Myocyte (in vitro differentiated cells): Measurements from ENCODE around the gene ADAMTS16. TPM values are rescaled to one million over a fixed set of nuclear protein-coding genes. Genes with fewer than 3 reads are reported as not detected.

Source experiments
- DNase-seq: peaks from one replicate; pipeline ENCODE4 v3.0.0-alpha.2; 2012; ENCODE audit warnings: low read depth
- total RNA-seq: library from RNA; depleted of rRNA; stranded (reverse); fragments of >200 nt; gene quantifications from 2 replicates; pipeline ENCODE4 v1.2.3, GENCODE V29; 2014

ADAMTS16 gene
- total RNA-seq, 1 donor from 2014 or later: 0.75 TPM

GRCh38 chr5:5220901-5221631 is 80.9 kb downstream of the ADAMTS16 start:
- DNase-seq: peak; percentile 68

- peak; percentile 17 for DNase-seq
Measured at GRCh38 chr5:5221724-5222123, 81.6 kb downstream of the ADAMTS16 start.

GRCh38 chr5:5231576-5231975 is 91.4 kb downstream of the ADAMTS16 start:
- DNase-seq: peak; percentile 3

GRCh38 chr5:5234912-5235311 is 94.8 kb downstream of the ADAMTS16 start:
- DNase-seq: no peak

GRCh38 chr5:5235685-5236084 is 95.6 kb downstream of the ADAMTS16 start:
- no peak for DNase-seq

GRCh38 chr5:5239191-5239590 is 99.1 kb downstream of the ADAMTS16 start:
- DNase-seq: no peak

GRCh38 chr5:5240234-5240633 is 100.1 kb downstream of the ADAMTS16 start:
- no peak for DNase-seq

- DNase-seq: no peak
Measured at GRCh38 chr5:5242056-5242455, 101.9 kb downstream of the ADAMTS16 start.

GRCh38 chr5:5246736-5247135 is 106.6 kb downstream of the ADAMTS16 start:
- DNase-seq: no peak

- no peak for DNase-seq
Measured at GRCh38 chr5:5250758-5251157, 110.6 kb downstream of the ADAMTS16 start.

- no peak for DNase-seq
Measured at GRCh38 chr5:5252106-5252505, 112.0 kb downstream of the ADAMTS16 start.

- no peak for DNase-seq
Measured at GRCh38 chr5:5257353-5257752, 117.2 kb downstream of the ADAMTS16 start.

- no peak for DNase-seq
Measured at GRCh38 chr5:5258564-5258963, 118.4 kb downstream of the ADAMTS16 start.

GRCh38 chr5:5264727-5265126 is 124.6 kb downstream of the ADAMTS16 start:
- DNase-seq: no peak

GRCh38 chr5:5266297-5266696 is 126.2 kb downstream of the ADAMTS16 start:
- DNase-seq: no peak

GRCh38 chr5:5270161-5270560 is 130.0 kb downstream of the ADAMTS16 start:
- no peak for DNase-seq

GRCh38 chr5:5270958-5271785 is 131.0 kb downstream of the ADAMTS16 start:
- DNase-seq: peak; percentile 52

- DNase-seq: no peak
Measured at GRCh38 chr5:5271786-5272321, 131.7 kb downstream of the ADAMTS16 start.

- no peak for DNase-seq
Measured at GRCh38 chr5:5273398-5273797, 133.3 kb downstream of the ADAMTS16 start.

GRCh38 chr5:5273976-5274375 is 133.8 kb downstream of the ADAMTS16 start:
- no peak for DNase-seq

GRCh38 chr5:5275211-5275610 is 135.1 kb downstream of the ADAMTS16 start:
- DNase-seq: no peak

- DNase-seq: no peak
Measured at GRCh38 chr5:5276430-5276829, 136.3 kb downstream of the ADAMTS16 start.
